Gastroesophageal sphincter (tissue), 4 donors: Measurements from ENCODE around the gene TRAF2. TPM values are rescaled to one million over a fixed set of nuclear protein-coding genes. Genes with fewer than 3 reads are reported as not detected.
A peak's percentile ranks its signal among the peaks of the same experiment; 100 is the strongest.

ENCODE experiments used
- ATAC-seq: fragments of 150-250 bp; one replicate; pipeline ENCODE4 v1.9.1; 2016; ENCODE audit warnings: mild to moderate bottlenecking, moderate library complexity
- H3K27ac ChIP-seq, 4 donors: fragments of 200-600 bp; sonication (generic) in 3 of 4; 1 replicate in 3 of 4; 2 replicates in 1 of 4; pipeline ENCODE4 v1.5.1; 2016 to 2019
- H3K27me3 ChIP-seq: fragments of 200-600 bp; sonication (generic); one replicate; pipeline ENCODE4 v1.5.1; 2019
- H3K36me3 ChIP-seq, 2 donors: fragments of 200-600 bp; sonication (generic); one replicate each; pipeline ENCODE4 v1.5.1; 2019; ENCODE audit warnings: control low read depth in 1 of 2
- H3K4me1 ChIP-seq, 3 donors: fragments of 200-600 bp; sonication (generic); 1 replicate in 2 of 3; 2 replicates in 1 of 3; pipeline ENCODE4 v1.5.1; 2016 to 2019; ENCODE audit warnings: control low read depth in 2 of 3
- H3K4me3 ChIP-seq, 2 donors: fragments of 200-600 bp; sonication (generic); one replicate each; pipeline ENCODE4 v1.5.1; 2019; ENCODE audit warnings: mild to moderate bottlenecking in 1 of 2, moderate library complexity in 1 of 2
- H3K9me3 ChIP-seq, 3 donors: fragments of 200-600 bp; sonication (generic); one replicate each; pipeline ENCODE4 v1.5.1; 2017 to 2019; ENCODE audit warnings: control low read depth in 2 of 3
- EP300 ChIP-seq: sonication (generic); formaldehyde crosslinking; IDR thresholded peaks from one replicate; pipeline ENCODE4 v1.6.1; 2017; ENCODE audit warnings: antibody characterized with exemption, mild to moderate bottlenecking
- POLR2A ChIP-seq, 2 donors: fragments of 450-650 bp; IDR thresholded peaks; one replicate each; pipeline ENCODE4 v1.6.1; 2017; ENCODE audit warnings: antibody characterized with exemption in 2 of 2, mild to moderate bottlenecking in 2 of 2, moderate library complexity in 1 of 2
- POLR2AphosphoS5 ChIP-seq: sonication (generic); formaldehyde crosslinking; IDR thresholded peaks from one replicate; pipeline ENCODE4 v1.6.1; 2017; ENCODE audit warnings: antibody characterized with exemption
- WGBS, 2 donors: methylation state at CpG; one replicate each; pipeline ENCODE4 v1.1.5; 2018; ENCODE audit warnings: low coverage in 1 of 2; 5-methylcytosine and 5-hydroxymethylcytosine counted together
- total RNA-seq, 4 donors: library from RNA; depleted of rRNA; stranded (reverse); fragments of >200 nt; gene quantifications; one replicate each; pipeline ENCODE4 v1.1.0, GENCODE V29; 2016
- TF ChIP-seq, protein P1 (sequence below), 4 experiments: fragments of 200-600 bp in 2 of 4; fragments of 450-650 bp in 2 of 4; sonication (generic) in 1 of 4; IDR thresholded peaks; one replicate each; pipeline ENCODE4 v1.5.1; 2017 to 2019; ENCODE audit warnings: antibody characterized with exemption in 4 of 4, mild to moderate bottlenecking in 2 of 4, moderate library complexity in 2 of 4

TRAF2 gene
- total RNA-seq, 4 donors from 2014 or later = 3.8 to 17.1 (median 11.1) TPM

DNA sequence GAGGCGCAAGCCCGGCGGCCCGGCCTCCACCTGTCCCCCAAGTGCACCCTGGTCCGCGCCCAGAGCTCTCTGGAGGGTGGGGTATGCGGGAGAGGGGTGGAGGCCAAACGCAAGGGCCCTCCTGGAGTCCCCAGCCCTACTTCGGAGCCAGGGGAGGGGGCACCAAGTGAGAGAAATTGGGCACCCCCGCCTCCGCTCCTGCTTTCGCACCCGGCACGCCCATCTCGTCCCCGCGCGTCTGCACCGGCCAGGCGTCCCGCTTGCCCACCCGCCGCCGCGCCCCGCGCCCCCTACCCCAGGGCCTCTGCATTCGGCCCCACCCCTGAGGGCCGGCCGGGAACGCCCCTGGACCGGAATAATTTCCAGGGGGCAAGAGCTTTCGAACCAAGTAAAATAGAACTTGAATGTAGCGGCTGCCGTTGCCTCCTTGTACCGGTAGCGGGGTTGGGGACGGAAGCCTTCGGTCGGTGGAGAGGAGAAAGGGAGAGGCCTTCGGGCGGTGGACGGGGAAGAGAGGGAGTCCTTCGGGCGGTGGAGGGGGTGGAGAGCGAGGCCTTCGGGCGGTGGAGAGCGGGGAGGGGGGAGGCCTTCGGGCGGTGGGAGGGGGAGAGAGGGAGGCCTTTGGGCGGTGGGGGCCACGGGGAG, 37.8 kb upstream of the TRAF2 start:
- TF ChIP-seq EP300 = no peak
- no peak for TF ChIP-seq POLR2A (IDR thresholded peaks at IDR 0.05)
- TF ChIP-seq, protein P1, sequence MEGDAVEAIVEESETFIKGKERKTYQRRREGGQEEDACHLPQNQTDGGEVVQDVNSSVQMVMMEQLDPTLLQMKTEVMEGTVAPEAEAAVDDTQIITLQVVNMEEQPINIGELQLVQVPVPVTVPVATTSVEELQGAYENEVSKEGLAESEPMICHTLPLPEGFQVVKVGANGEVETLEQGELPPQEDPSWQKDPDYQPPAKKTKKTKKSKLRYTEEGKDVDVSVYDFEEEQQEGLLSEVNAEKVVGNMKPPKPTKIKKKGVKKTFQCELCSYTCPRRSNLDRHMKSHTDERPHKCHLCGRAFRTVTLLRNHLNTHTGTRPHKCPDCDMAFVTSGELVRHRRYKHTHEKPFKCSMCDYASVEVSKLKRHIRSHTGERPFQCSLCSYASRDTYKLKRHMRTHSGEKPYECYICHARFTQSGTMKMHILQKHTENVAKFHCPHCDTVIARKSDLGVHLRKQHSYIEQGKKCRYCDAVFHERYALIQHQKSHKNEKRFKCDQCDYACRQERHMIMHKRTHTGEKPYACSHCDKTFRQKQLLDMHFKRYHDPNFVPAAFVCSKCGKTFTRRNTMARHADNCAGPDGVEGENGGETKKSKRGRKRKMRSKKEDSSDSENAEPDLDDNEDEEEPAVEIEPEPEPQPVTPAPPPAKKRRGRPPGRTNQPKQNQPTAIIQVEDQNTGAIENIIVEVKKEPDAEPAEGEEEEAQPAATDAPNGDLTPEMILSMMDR (IDR thresholded peaks at IDR 0.05) = no peak
- no peak for TF ChIP-seq POLR2AphosphoS5
- Histone ChIP-seq H3K4me1 (peaks cover 0 to 73% (median 32%) of the 10 kb centered on the region in 3 donors), H3K27me3 (peaks cover 49% of the 10 kb centered on the region), H3K9me3 (no peaks in the 10 kb centered on the region), H3K4me3 (peak overlapping the region; percentile 35 to 77), H3K27ac (peak overlapping the region; percentile 45 to 96 (median 92)), H3K36me3 (peaks cover 0 to 16% of the 10 kb centered on the region in 2 donors)
- 0% methylated on average over 8 of the region's 53 CpGs; no CpG with 5 or more reads in 1 of the 2 donors for WGBS, 2 donors
- ATAC-seq = peak; percentile 22

- peaks cover 0 to 65% (median 24%) of the 10 kb centered on the region in 3 donors for H3K4me1 ChIP-seq
- TF ChIP-seq EP300 = no peak
- TF ChIP-seq, protein P1 (IDR thresholded peaks at IDR 0.05) = peak in 1 of 4 experiments; percentile 6
- TF ChIP-seq POLR2AphosphoS5 = peak; percentile 92
- TF ChIP-seq POLR2A (IDR thresholded peaks at IDR 0.05) = peak; percentile 88 to 93
- H3K9me3 ChIP-seq = no peaks in the 10 kb centered on the region
- H3K27me3 ChIP-seq = peaks cover 41% of the 10 kb centered on the region
- WGBS, 2 donors = 0% methylated on average over 12 to 14 of the region's 77 CpGs
- peak; percentile 94 for ATAC-seq
- H3K4me3 ChIP-seq = peak within 1 kb of the TSS; percentile 35 to 77
- peaks cover 0 to 16% of the 10 kb centered on the region in 2 donors for H3K36me3 ChIP-seq
- H3K27ac ChIP-seq = peak within 1 kb of the TSS; percentile 45 to 96 (median 92)
Measured at GRCh38 chr9:136849038-136849959, 37.0 kb upstream of the TRAF2 start, which contains the start of gene PHPT1. Gene PHPT1 (plus strand): TSS chr9:136849409. CDS start chr9:136849431, 22 bp downstream.

DNA sequence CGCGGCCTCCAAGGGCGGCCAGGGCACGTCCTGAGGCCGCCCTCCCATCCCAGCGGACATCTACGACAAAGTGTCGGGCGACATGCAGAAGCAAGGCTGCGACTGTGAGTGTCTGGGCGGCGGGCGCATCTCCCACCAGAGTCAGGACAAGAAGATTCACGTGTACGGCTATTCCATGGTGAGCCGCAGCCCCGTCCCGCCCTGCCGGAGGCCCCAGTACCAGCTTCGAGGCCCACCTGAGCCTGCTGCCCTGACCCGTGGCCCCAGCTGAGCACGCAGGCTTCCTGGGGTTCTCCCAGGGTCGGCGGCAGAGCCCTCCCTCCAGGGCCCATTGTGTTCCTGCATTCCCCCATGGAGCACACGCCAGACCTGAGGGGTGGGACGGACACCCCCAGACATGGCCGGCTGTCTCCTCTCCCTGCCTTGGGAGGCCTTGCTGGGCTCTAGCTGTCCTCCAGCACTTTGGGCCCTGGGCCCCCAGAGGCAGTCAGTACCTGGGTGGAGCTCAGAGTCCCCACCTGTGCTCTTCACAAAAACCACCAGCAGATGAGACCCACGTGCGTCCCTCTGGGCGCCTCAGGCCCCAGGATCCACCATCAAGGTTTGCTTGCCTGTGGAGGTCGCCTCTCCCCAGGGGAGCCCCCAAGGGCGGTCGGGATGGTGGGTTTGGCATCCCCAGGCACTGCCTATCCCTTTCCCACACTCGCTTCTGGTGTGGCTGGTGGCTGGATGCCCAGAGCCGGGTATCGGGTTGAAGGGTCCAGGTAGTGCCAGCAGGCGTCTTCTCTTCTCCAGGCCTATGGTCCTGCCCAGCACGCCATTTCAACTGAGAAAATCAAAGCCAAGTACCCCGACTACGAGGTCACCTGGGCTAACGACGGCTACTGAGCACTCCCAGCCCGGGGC, 36.1 kb upstream of the TRAF2 start:
- Histone ChIP-seq H3K4me1 (peaks cover 0 to 59% (median 24%) of the 10 kb centered on the region in 3 donors), H3K27ac (peak overlapping the region in 3 of 4 donors; percentile 91 to 96 (median 94))
- TF ChIP-seq POLR2A (IDR thresholded peaks at IDR 0.05) (no peak), EP300 (no peak), POLR2AphosphoS5 (no peak)
- TF ChIP-seq, protein P1 (IDR thresholded peaks at IDR 0.05) = no peak

DNA sequence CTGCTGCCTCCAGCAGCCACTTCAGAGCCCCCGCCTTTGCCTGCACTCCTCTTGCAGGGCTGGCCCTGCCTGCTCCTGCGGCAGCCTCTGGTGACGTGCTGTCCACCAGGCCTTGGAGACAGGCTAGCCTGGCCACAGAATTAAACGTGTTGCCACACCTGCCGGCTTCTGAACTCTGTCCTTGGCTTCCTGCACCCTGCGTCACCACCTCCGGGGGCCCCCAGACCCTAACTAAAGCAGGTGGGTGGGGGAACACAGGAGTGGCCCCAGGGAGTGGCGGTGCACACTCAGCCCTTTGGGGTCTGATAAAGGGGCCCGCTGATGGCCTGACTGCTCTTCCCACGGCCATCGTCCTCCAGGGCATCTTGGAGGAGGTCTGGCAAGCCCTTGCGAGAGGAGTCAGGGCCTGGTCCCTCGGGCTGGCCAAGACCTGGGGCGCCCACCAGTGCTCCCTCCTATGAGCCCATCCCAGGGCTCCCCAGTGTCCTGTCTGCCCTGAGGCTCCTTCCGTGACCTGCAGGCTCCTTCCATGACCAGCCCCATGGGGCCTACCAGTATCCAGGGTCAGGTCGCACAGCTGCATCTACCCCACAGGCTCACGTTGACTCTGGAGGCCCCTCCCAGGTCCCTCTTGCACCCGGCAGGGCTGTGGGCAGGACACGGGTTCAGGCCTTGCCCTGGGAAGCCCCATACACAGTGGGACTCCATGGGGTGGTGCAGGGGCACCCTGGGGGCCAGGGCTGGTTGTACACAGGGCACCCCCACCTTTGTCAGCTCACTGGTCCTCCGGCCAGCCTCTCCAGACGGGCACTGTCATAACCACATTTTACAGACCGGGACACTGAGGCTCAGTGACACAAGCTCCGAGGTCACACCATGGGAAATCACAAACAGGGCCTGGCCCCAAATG, 35.2 kb upstream of the TRAF2 start:
- H3K4me1 ChIP-seq = peaks cover 0 to 50% (median 24%) of the 10 kb centered on the region in 3 donors

More for the DNA sequence above, 36.1 kb upstream of the TRAF2 start:
- Histone ChIP-seq H3K4me3 (peak overlapping the region; percentile 35 to 77), H3K27me3 (peaks cover 33% of the 10 kb centered on the region), H3K9me3 (no peaks in the 10 kb centered on the region), H3K36me3 (peaks cover 0 to 16% of the 10 kb centered on the region in 2 donors)
- no peak for ATAC-seq
- 42% methylated on average over 8 of the region's 43 CpGs; no CpG with 5 or more reads in 1 of the 2 donors for WGBS, 2 donors

More for the DNA sequence above, 35.2 kb upstream of the TRAF2 start:
- no CpG with 5 or more reads among the region's 23 CpGs for WGBS, 2 donors
- Histone ChIP-seq H3K36me3 (peaks cover 0 to 16% of the 10 kb centered on the region in 2 donors), H3K4me3 (no peak overlapping the region), H3K27ac (peak overlapping the region in 1 of 4 donors; percentile 94), H3K9me3 (no peaks in the 10 kb centered on the region), H3K27me3 (peaks cover 24% of the 10 kb centered on the region)
- TF ChIP-seq POLR2A (IDR thresholded peaks at IDR 0.05) (no peak), POLR2AphosphoS5 (no peak), EP300 (no peak)
- TF ChIP-seq, protein P1 (IDR thresholded peaks at IDR 0.05) = no peak
- ATAC-seq = no peak
